Urothelium cell line (cell line): ENCODE measurements around the gene PREPL.
"Not testable (repeated sequence)": the region's sequence is repeated elsewhere in the genome, so short reads cannot be mapped to it uniquely, and the experiment has no call there.

ENCODE experiments used
- DNase-seq: peaks from one replicate; pipeline ENCODE4 v3.0.0; 2011; ENCODE audit warnings: low spot score, mixed read lengths
- FAIRE-seq: peaks from 2 replicates; lab custom pipeline; 2011; peaks lifted over from hg19 to GRCh38; lab: Jason Lieb, UNC

The PREPL gene

GRCh38 chr2:44349506-44349905, 11.8 kb downstream of the PREPL start:
- DNase-seq (no peak), FAIRE-seq (no peak)

- FAIRE-seq (no peak), DNase-seq (no peak)
These were observed 12.9 kb downstream of the PREPL start for GRCh38 chr2:44348400-44348799.

DNA sequence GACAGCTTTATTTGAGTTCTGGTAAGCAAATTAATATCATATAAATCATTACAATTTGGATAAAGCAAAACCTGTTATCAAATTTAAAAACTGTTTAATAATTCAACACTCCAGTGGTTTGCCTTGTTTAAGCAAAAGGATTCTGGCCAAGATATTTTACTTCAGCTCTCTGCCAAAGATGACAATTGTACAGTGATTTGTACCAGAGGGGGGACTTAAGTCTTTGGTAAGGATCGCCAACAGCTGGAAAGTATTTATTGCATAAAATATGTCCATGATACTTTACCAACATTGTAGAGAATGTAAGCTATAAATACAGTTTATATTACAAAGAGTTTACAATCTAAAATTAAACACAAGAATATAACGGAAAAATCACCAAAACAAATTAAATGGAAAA, 13.8 kb downstream of the PREPL start:
- FAIRE-seq (no peak), DNase-seq (no peak)

DNA sequence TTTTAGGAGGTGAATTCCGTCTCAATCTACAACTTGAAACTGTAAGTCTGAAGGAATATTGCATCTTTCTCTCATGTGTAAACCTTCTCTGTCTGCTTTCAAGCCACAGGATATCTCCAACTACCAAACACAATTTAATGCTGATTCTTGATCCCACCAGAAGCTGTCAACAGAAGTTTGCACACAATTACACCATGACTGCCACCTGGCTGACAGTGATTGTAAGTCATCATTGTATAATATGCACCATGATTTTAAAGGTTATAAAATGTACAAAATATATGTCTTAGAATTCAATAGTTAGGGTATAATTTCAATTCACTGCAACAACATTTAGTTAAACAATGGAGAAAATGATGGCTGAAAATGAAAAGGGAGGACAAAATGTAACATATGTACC, 18.4 kb downstream of the PREPL start:
- DNase-seq = no peak
- FAIRE-seq = no peak

DNA sequence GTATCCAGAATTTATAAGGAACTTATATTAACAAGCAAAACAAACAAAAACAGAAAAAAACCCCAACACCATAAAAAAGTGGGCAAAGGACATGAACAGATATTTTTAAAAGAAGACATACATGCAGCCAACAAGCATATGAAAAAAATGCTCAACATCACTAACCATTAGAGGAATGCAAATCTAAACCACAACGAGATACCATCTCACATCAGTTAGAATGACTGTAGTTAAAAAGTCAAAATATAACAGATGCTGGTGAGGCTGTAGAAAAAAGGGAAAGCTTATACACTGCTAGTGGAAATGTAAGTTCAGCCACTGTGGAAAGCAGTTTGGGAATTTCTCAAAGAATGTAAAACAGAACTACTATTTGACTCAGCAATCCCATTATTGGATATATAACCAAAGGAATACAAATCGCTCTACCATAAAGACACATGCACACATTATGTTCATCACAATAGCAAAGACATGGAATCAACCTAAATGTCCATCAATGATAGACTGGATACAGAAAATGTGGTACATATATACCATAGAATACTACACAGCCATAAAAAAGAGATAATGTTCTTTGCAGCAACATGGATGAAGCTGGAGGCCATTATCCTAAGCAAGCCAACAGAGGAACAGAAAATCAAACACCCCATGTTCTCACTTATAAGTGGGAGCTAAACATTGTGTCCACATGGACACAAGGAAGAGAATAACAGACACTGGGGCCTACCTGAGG, 25.3 kb downstream of the PREPL start:
- no peak for DNase-seq
- no peak for FAIRE-seq

- DNase-seq (no peak), FAIRE-seq (no peak)
These were observed 27.3 kb downstream of the PREPL start for GRCh38 chr2:44333994-44334393.

GRCh38 chr2:44330801-44331200, 30.5 kb downstream of the PREPL start:
- FAIRE-seq = peak; percentile 17
- no peak for DNase-seq

- DNase-seq (no peak), FAIRE-seq (no peak)
These were observed 32.0 kb downstream of the PREPL start for GRCh38 chr2:44329343-44329742.

- FAIRE-seq (no peak), DNase-seq (no peak)
These were observed 32.5 kb downstream of the PREPL start for GRCh38 chr2:44328750-44329149.

DNA sequence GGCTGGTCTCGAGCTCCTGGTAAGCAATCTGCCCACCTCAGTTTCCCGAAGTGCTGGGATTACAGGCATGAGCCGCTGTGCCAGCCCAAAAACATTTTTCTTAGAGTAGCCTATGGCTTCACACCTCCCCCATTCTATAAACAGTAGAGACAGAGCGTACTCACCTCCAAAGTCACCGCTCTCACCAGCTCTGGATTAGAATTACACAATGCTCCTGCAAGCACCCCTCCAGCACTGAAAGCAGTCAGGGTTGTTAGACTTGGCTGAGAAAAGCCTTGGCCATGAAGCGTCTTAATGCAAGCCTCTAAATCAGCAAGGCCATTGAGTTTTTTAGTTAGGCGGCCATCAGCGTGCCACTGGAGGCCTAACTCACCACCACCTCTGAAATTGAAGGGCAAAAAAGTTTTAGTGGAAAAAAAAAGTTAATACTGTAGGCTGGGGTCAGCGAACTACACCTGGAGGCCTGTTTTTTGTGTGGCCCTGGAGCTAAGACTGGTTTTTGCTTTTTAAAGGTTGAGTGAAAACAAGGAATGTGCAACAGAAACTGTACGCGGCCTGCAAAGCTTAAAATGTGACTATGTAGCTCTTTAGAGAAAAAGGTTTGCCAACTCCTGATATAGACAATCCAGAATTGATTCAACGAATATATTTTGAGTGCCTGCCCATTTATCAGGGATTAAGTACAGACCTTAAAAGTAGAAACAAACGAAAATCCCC, 34.6 kb downstream of the PREPL start:
- no peak for FAIRE-seq
- DNase-seq = no peak

GRCh38 chr2:44325897-44326296, 35.4 kb downstream of the PREPL start:
- FAIRE-seq = no peak
- DNase-seq = no peak

DNA sequence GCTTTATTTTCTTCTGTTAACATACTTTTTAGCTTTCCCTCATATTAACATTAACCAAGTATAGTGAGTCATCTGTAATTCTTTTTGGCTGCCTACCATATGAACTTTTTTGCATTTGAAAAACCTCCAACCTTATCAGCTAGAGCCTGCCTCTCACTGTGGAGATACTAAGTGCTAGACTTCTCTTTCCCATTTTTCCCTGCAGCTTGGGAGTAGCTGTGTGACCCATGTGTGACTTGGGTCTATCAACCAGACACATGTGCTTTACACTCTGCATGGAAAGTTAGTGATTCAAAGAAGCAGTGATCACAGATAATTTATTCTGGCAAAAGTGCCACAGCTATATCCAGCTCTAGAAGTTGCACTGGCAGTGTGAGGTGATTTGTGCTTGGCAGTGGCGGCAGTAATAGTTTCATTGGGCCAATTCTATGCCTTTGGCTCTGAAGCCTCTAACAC, 36.3 kb downstream of the PREPL start:
- no peak for DNase-seq
- FAIRE-seq = no peak

- FAIRE-seq (no peak), DNase-seq (no peak)
These were observed 39.9 kb downstream of the PREPL start for GRCh38 chr2:44321360-44321759.

- DNase-seq = no peak
- no peak for FAIRE-seq
These were observed 40.5 kb downstream of the PREPL start for GRCh38 chr2:44320832-44321231.

DNA sequence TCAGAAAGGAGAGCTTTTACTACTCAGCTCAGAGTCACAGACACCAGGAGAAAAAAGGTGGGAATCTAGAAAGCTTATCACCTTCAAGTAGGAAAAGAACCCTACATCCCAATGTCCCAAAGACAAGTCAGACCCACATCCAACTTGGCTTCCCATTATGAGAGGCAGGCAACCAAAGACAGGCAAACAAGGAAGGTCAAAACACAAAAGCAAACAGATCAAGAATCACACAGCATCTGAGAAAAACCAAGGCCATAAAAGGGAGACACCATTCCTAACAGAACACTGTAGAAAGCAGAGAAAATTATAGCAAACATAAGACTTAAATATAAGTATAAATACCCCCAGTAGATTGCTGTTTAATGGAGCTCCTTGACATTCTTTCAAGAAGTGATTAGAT, 45.3 kb downstream of the PREPL start:
- DNase-seq (no peak), FAIRE-seq (no peak)

DNA sequence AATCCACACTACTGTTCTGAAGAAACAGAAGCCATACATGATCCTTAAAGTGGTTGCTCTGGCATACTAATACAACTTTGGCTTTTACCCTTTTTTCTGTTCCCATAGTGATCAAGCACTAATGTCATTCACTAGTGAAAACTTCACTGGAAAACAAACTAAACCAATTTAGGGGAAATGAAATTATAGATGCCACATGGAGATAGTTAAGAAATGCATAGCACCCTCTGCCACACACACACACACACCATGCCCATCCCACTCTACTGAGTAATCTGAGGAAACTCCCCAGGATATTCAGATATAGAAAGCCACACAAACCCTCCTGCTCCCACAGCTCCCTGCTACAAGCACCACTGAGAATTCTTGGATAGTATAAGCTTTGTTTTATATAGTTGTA, 46.9 kb downstream of the PREPL start:
- no peak for FAIRE-seq
- DNase-seq = no peak

DNA sequence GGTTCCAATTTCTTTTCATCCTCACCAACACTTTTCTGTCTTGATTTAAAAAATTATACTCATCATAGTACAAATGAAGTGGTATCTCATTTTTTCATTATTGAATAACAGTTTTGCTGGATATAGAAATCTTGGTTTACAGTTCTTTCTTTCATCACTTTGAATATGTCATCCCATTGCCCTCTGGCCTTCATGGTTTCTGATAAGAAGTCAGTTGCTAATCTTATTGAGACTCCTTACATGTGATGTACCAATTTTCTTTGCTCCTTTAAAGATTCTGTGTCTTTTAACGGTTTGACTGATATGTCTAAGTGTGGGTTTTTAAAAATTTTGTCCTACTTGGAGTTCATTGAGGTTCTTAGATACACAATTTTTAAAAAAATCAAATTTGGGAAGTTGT, 51.0 kb downstream of the PREPL start:
- DNase-seq (no peak), FAIRE-seq (no peak)

DNA sequence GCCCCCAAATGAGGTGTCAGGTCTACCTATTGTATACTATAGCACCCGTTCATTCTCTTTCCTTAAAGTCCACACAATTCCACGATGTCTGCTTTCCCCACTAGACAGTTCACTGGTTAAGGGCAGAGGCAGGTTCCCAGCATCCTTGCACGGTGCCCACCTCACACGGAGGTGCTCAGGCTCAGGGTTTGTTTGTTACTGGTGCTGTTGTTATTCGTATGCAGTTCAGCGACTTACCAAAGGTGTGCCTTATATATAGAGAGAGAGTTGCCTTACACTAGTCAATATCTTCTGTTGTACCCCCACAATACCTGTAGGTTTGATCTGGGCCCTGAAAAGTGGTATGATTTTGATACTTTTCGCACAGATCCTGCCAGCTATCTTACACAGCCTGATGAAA, 55.4 kb downstream of the PREPL start:
- DNase-seq (no peak), FAIRE-seq (no peak)

DNA sequence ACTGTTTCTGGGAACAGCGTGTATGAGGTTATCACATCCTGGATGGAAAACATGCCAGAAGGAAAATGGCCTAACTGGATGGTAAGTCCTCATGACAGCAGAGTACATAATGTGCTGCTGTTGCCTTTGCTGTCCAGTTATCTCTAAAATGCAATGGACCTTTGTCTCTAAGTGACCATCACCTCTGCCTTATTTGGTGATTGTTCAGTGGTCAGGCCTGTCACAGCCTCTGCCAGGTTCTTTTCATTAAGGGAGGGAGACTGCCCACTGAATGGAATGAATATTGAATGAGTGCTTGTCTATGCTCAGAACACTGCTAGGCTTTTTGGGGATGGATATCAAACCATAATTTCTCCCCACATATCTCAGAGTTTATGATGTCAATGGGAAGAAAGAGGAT, 57.0 kb downstream of the PREPL start:
- no peak for DNase-seq
- FAIRE-seq = peak; percentile 27

DNA sequence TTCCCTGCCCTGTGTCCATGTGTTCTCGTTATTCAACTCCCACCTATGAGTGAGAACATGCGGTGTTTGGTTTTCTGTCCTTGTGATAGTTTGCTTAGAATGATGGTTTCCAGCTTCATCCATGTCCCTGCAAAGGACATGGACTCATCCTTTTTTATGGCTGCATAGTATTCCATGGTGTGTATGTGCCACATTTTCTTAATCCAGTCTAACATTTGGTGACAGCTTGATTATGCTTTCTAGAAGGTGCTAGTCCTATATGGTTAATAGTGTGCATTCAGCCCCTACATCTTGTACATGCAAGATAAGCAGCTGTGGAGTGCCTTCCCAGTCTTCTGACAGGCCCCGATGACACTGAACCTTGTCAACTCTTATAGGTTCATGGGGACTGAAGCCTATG, 57.5 kb downstream of the PREPL start:
- not testable (repeated sequence) for DNase-seq, FAIRE-seq

DNA sequence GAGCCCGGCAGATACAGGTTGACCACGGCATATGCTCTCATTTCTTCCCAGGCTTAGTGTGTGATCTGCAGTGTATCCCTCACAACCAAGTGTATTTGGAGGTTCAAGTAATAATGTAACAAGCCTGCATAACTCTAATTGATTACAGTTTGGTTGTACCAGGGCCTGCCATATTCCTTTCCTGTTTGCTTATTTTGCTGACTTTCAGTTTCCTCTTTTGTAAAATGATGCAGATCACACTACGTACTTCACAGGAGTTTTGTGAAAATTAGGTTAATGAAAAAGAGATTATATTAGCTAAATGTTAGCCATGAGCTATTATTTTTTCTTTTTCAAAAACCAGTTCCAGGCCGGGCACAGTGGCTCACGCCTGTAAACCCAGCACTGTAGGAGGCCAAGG, 60.2 kb downstream of the PREPL start:
- FAIRE-seq = no peak
- no peak for DNase-seq

DNA sequence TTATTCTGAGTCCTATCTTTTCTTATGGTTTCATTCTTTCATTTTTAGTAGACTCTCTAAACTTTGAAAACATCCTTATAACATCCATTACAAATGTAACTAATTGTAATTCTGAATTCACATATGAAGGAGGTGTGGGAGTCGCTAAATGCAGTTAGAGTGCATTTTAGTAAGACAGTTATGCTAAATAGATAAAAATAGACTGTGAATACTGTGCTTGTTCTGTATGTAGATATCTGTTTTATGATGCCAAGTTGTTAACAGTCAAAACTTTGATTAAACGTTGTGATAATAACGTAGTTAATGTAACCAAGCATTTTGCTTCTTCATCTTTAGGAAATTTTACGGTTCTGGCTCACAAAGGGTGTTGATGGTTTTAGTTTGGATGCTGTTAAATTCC, 61.7 kb downstream of the PREPL start:
- no peak for DNase-seq
- FAIRE-seq = no peak

DNA sequence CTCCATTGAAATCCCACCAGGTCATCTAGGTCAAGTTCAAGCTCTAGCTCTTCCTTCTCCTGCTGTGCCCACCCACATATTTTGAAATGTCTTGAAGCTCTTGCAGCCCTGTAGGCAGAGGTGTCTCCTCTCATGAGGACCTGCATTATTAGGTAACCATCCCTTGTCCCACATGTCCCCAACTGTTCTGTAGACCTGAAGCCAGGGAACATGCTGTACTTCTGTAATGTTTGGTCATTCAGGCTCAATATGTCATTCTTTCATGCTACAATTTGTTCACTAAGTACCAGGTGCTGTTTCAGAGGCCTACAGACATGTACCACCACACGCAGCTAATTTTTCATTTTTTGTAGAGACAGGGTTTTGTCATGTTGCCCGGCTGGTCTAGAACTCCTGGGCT, 63.9 kb downstream of the PREPL start:
- no peak for DNase-seq
- FAIRE-seq = no peak
